IMR-90 (cell line): ENCODE measurements around the gene CYTH4. TPM values are rescaled to one million over a fixed set of nuclear protein-coding genes. Genes with fewer than 3 reads are reported as not detected.
A peak's percentile ranks its signal among the peaks of the same experiment; 100 is the strongest.

ENCODE experiments used
- ATAC-seq: fragments of 200-7000 bp; cut with Tn5 transposase; 2 replicates; pipeline ENCODE4 v1.9.1; 2020; ENCODE audit warnings: low read depth, mild to moderate bottlenecking, moderate library complexity
- BruUV-seq: library from RNA; stranded (reverse); fragments of 400-500 nt; replicated peaks from 2 replicates; lab custom pipeline; 2021; lab: Mats Ljungman, UMichigan
- CTCF ChIA-PET: fragments of 300-600 bp; formaldehyde crosslinking; extraction: SDS; loops from one replicate; lab custom pipeline; 2021; ENCODE audit warnings: antibody characterized with exemption; lab: Yijun Ruan, JAX
- POLR2A ChIA-PET: fragments of 300-600 bp; sonication (Branson Sonifier 250); formaldehyde crosslinking; loops from one replicate; lab custom pipeline; 2022; ENCODE audit warnings: antibody characterized with exemption; ENCODE audit not compliant: unreplicated experiment; lab: Charles Lee
- DNase-seq: peaks from one replicate; pipeline ENCODE4 v3.0.0; 2013
- H2AFZ ChIP-seq: replicated peaks from 2 replicates; pipeline ENCODE3; 2013; ENCODE audit warnings: low read length, mild to moderate bottlenecking; ENCODE audit not compliant: poor library complexity
- H2AK5ac ChIP-seq: 2 replicates; pipeline ENCODE4 v1.6.1; 2013; ENCODE audit warnings: low read depth, low read length, inconsistent platforms
- H2AK9ac ChIP-seq: replicated peaks from 2 replicates; pipeline ENCODE3; 2013; ENCODE audit warnings: mild to moderate bottlenecking, low read depth, low read length, moderate library complexity; ENCODE audit not compliant: poor library complexity
- H2BK120ac ChIP-seq: 2 replicates; pipeline ENCODE4 v1.6.1; 2013; ENCODE audit warnings: low read depth, low read length, inconsistent platforms
- H2BK15ac ChIP-seq: 3 replicates; pipeline ENCODE4 v1.6.1; 2013; ENCODE audit warnings: low read depth, low read length, inconsistent platforms
- H2BK20ac ChIP-seq: 2 replicates; pipeline ENCODE4 v1.6.1; 2013; ENCODE audit warnings: low read depth, mild to moderate bottlenecking, inconsistent platforms, low read length, moderate library complexity
- H2BK5ac ChIP-seq: 2 replicates; pipeline ENCODE4 v1.6.1; 2013; ENCODE audit warnings: mild to moderate bottlenecking, low read depth, low read length, inconsistent platforms; ENCODE audit not compliant: poor library complexity, severe bottlenecking
- H3K14ac ChIP-seq: replicated peaks from 2 replicates; pipeline ENCODE4 v1.6.1; 2013; ENCODE audit warnings: low read depth, low read length, inconsistent platforms
- H3K18ac ChIP-seq: 2 replicates; pipeline ENCODE4 v1.6.1; 2013; ENCODE audit warnings: low read depth, low read length, control low read depth
- H3K23ac ChIP-seq: 2 replicates; pipeline ENCODE4 v1.6.1; 2013; ENCODE audit warnings: low read depth, low read length, inconsistent platforms
- H3K27ac ChIP-seq: 2 replicates; pipeline ENCODE4 v1.5.1; 2013; ENCODE audit warnings: mild to moderate bottlenecking, control low read depth, low read length; ENCODE audit not compliant: insufficient read depth
- H3K27me3 ChIP-seq: 2 replicates; pipeline ENCODE4 v1.6.1; 2013; ENCODE audit warnings: low read length; ENCODE audit not compliant: control insufficient read depth, insufficient read depth
- H3K36me3 ChIP-seq: 2 replicates; pipeline ENCODE4 v1.6.1; 2013; ENCODE audit warnings: low read length, mixed read lengths; ENCODE audit not compliant: control insufficient read depth, insufficient read depth
- H3K4ac ChIP-seq: 2 replicates; pipeline ENCODE4 v1.6.1; 2013; ENCODE audit warnings: low read depth, low read length, inconsistent platforms
- H3K4me1 ChIP-seq: 2 replicates; pipeline ENCODE4 v1.6.1; 2013; ENCODE audit warnings: low read length, mixed read lengths; ENCODE audit not compliant: control insufficient read depth, insufficient read depth
- H3K4me2 ChIP-seq: 2 replicates; pipeline ENCODE4 v1.6.1; 2013; ENCODE audit warnings: low read depth, mild to moderate bottlenecking, control low read depth, low read length, moderate library complexity
- H3K4me3 ChIP-seq: 2 replicates; pipeline ENCODE4 v1.5.1; 2013; ENCODE audit warnings: low read depth, mild to moderate bottlenecking, control low read depth, low read length, moderate library complexity; ENCODE audit not compliant: insufficient read depth
- H3K56ac ChIP-seq: 2 replicates; pipeline ENCODE4 v1.6.1; 2013; ENCODE audit warnings: low read length, inconsistent platforms; ENCODE audit not compliant: insufficient read depth; ENCODE audit errors: extremely low read depth
- H3K79me1 ChIP-seq, 2 experiments: 2 replicates each; pipeline ENCODE4 v1.6.1; 2013; ENCODE audit warnings: low read length in 2 of 2, inconsistent platforms in 1 of 2, low read depth in 1 of 2
- H3K9ac ChIP-seq: 2 replicates; pipeline ENCODE4 v1.6.1; 2013; ENCODE audit warnings: low read depth, low read length, control low read depth
- H3K9me1 ChIP-seq: 2 replicates; pipeline ENCODE4 v1.6.1; 2013; ENCODE audit warnings: low read length, inconsistent platforms; ENCODE audit not compliant: insufficient read depth
- H3K9me3 ChIP-seq: 2 replicates; pipeline ENCODE4 v1.6.1; 2013; ENCODE audit warnings: low read length; ENCODE audit not compliant: control insufficient read depth, insufficient read depth
- H4K20me1 ChIP-seq: 2 replicates; pipeline ENCODE4 v1.6.1; 2013; ENCODE audit warnings: low read length, inconsistent platforms; ENCODE audit not compliant: insufficient read depth
- H4K5ac ChIP-seq: 2 replicates; pipeline ENCODE4 v1.6.1; 2013; ENCODE audit warnings: mild to moderate bottlenecking, low read depth, low read length, control low read depth
- H4K8ac ChIP-seq, 2 experiments: 2 replicates each; pipeline ENCODE4 v1.6.1; 2013; ENCODE audit warnings: low read depth in 2 of 2, low read length in 2 of 2, control low read depth in 1 of 2, inconsistent platforms in 1 of 2
- H4K91ac ChIP-seq: 2 replicates; pipeline ENCODE4 v1.6.1; 2013; ENCODE audit warnings: low read depth, low read length, inconsistent platforms; ENCODE audit not compliant: insufficient read depth
- BHLHE40 ChIP-seq: fragments of 150-350 bp; IDR thresholded peaks from 2 replicates; pipeline ENCODE4 v1.6.1; 2016; ENCODE audit warnings: mild to moderate bottlenecking, low read depth, low read length
- CEBPB ChIP-seq: IDR thresholded peaks from 2 replicates; pipeline ENCODE4 v1.6.1; 2012; ENCODE audit warnings: low read depth, low read length, improper control_type of control experiment
- MAFK ChIP-seq: IDR thresholded peaks from 2 replicates; pipeline ENCODE4 v1.6.1; 2012; ENCODE audit warnings: low read depth, low read length, improper control_type of control experiment
- MAZ ChIP-seq: IDR thresholded peaks from 2 replicates; pipeline ENCODE4 v1.6.1; 2012; ENCODE audit warnings: low read depth, mild to moderate bottlenecking, low read length, improper control_type of control experiment, moderate library complexity, borderline replicate concordance
- RAD21 ChIP-seq: IDR thresholded peaks from 2 replicates; pipeline ENCODE4 v1.6.1; 2012; ENCODE audit warnings: low read length, improper control_type of control experiment
- SMC3 ChIP-seq: fragments of 150-350 bp; IDR thresholded peaks from 2 replicates; pipeline ENCODE4 v1.6.1; 2016; ENCODE audit warnings: low read depth, mild to moderate bottlenecking, antibody characterized with exemption, low read length, moderate library complexity
- WGBS, 2 experiments: methylation state at CpG; one replicate each; pipeline versions ENCODE4 v1.1.5 to v1.1.7; 2013; ENCODE audit warnings: missing lambda C conversion rate in 2 of 2; ENCODE audit not compliant: insufficient read length in 1 of 2; ENCODE audit errors: extremely low coverage in 2 of 2; 5-methylcytosine and 5-hydroxymethylcytosine counted together
- dilution Hi-C: fragments of 300-500 bp; cut with HindIII; formaldehyde crosslinking; loops from one replicate; pipeline ENCODE4 v1.14.3; 2018; ENCODE audit warnings: low sequenced_read_pairs; ENCODE audit not compliant: unreplicated experiment
- in situ Hi-C: fragments of 300-500 bp; cut with MboI; formaldehyde crosslinking; loops from 3 replicates; pipeline ENCODE4 v1.14.3; 2019; ENCODE audit warnings: low sequenced_read_pairs, inconsistent platforms, mixed read lengths
- intact Hi-C: fragments of 100-400 bp; cut with micrococcal nuclease; formaldehyde crosslinking; loops from 2 replicates; pipeline ENCODE4 v1.10.0; 2022
- polyA plus RNA-seq, 3 experiments: library from polyadenylated mRNA; depleted of rRNA; stranded (reverse); fragments of >200 nt; gene quantifications; 2 replicates each; pipeline ENCODE4 v1.2.3, GENCODE V29; 2012; ENCODE audit warnings: low replicate concordance in 1 of 3
- total RNA-seq: library from RNA; depleted of rRNA; stranded (reverse); fragments of >200 nt; gene quantifications from 2 replicates; pipeline ENCODE4 v1.2.3, GENCODE V29; 2012
- TF ChIP-seq, protein P1 (sequence below): fragments of 150-350 bp; IDR thresholded peaks from 2 replicates; pipeline ENCODE4 v1.6.1; 2017; ENCODE audit warnings: mild to moderate bottlenecking, antibody characterized with exemption, low read length, low read depth

CYTH4 gene
- total and polyA plus RNA-seq, 2 of the 4 experiments (the other 2 are of a cell fraction): 0.36 to 0.55 TPM

GRCh38 chr22:37338539-37339246 lies 56.4 kb downstream of the CYTH4 start:
- in situ Hi-C loops: no loop called here

More at GRCh38 chr22:37338539-37339246, 56.4 kb downstream of the CYTH4 start:
- H2AK5ac ChIP-seq: peak overlapping the region; percentile 51; the same call in 1 of the 2 replicates
- no peak for ATAC-seq
- CTCF ChIA-PET: no interaction called here
- H3K9me1 ChIP-seq: no peaks in the 10 kb centered on the region
- H2BK20ac ChIP-seq: no peak overlapping the region
- POLR2A ChIA-PET: no interaction called here
- H3K9me3 ChIP-seq: no peaks in the 10 kb centered on the region
- no peak overlapping the region for H2AFZ ChIP-seq
- no peak overlapping the region for H3K4me3 ChIP-seq
- H4K20me1 ChIP-seq: no peaks in the 10 kb centered on the region
- H4K5ac ChIP-seq: no peak overlapping the region
- peak overlapping the region; percentile 56; the same call in 1 of the 3 replicates for H2BK15ac ChIP-seq
- H2BK5ac ChIP-seq: no peak overlapping the region
- intact Hi-C loops (no loop called here), dilution Hi-C loops (no loop called here)
- no peak overlapping the region for H3K4me2 ChIP-seq
- H2AK9ac ChIP-seq: no peak overlapping the region
- H3K4me1 ChIP-seq: peaks cover 21% of the 10 kb centered on the region
- no peak for DNase-seq
- H3K36me3 ChIP-seq: no peaks in the 10 kb centered on the region
- H4K8ac ChIP-seq: no peak overlapping the region
- no peak overlapping the region for H3K27ac ChIP-seq
- no peak overlapping the region for H4K91ac ChIP-seq
- H3K4ac ChIP-seq: no peak overlapping the region
- TF ChIP-seq, protein P1, sequence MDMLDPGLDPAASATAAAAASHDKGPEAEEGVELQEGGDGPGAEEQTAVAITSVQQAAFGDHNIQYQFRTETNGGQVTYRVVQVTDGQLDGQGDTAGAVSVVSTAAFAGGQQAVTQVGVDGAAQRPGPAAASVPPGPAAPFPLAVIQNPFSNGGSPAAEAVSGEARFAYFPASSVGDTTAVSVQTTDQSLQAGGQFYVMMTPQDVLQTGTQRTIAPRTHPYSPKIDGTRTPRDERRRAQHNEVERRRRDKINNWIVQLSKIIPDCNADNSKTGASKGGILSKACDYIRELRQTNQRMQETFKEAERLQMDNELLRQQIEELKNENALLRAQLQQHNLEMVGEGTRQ: no peak
- TF ChIP-seq MAZ (no peak), CEBPB (no peak), BHLHE40 (no peak), MAFK (no peak), SMC3 (no peak), RAD21 (no peak)
- no peak overlapping the region for H3K14ac ChIP-seq
- no peak overlapping the region for H3K23ac ChIP-seq
- H3K18ac ChIP-seq: no peak overlapping the region
- no peak overlapping the region for H3K9ac ChIP-seq
- no peak overlapping the region for H2BK120ac ChIP-seq
- H3K27me3 ChIP-seq: peaks cover 26% of the 10 kb centered on the region
- no peaks in the 10 kb centered on the region for H3K79me1 ChIP-seq
- 89% methylated on average over 5 of the region's 10 CpGs; no CpG with 5 or more reads in 1 of the 2 experiments for WGBS, 2 experiments
- no TSS peak for BruUV-seq
- no peak overlapping the region for H3K56ac ChIP-seq
